ENCODE data around the gene CALML6.

CALML6 gene

GRCh38 chr1:1911350-1912041 lies 3.6 kb upstream of the CALML6 start:
- H3K4me1 Mint-ChIP-seq (ENCODE audit: low read depth): peaks cover 5% of the 10 kb centered on the region
- peak overlapping the region; percentile 27 for H3K4me3 Mint-ChIP-seq
- no peaks in the 10 kb centered on the region for H3K9me3 Mint-ChIP-seq
- peaks cover 2% of the 10 kb centered on the region for H3K27me3 Mint-ChIP-seq (ENCODE audit: low read depth)
- no peak for DNase-seq (ENCODE audit: low spot score)
- H3K27ac Mint-ChIP-seq: no peak overlapping the region
- no peaks in the 10 kb centered on the region for H3K36me3 Mint-ChIP-seq (ENCODE audit: low read depth)

DNA sequence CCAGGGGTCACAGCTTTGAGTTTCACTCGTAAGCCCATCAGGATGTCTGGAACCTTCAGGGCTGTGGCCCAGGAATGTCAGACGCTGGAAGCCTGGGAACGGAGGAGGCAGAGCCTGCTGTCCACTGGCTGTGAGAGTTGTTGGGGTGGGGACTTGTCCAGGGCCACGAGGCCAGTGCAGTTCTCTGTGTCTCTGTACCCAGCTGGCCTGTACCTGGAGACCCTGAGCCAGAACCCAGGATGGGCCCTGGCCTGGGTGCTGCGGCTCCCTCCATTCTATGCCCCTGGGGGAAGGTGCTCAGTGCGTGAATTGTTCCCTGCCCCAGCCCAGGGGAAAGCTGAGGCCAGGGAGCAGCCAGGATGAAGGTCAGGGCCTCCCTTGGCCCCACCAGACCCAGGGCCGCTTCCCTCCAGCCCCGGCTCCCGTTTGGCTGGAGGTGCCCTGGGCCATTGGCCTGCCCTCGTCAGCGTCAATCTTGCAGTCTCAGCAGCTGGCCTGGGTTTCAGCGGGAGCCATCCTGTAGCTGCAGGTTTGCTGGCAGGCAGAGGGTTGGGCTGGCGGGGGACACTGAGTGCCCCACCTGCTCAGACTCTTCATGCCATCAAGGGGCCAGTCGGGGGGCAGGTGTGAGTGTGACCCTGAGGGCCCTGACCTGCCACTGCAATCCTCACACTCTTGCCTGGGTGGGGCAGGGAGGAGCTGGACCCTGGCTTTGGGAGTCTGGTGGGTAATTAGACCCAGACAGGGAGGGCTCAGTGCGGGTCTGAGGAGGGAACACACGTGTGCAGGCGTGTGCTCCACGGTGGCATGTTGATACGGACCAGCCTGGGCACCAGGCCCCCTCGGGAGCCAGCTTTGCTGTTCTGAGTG lies 724 bp upstream of the CALML6 start:
- Mint-ChIP-seq H3K36me3 (ENCODE audit: low read depth) (no peaks in the 10 kb centered on the region), H3K4me3 (no peak overlapping the region), H3K27me3 (ENCODE audit: low read depth) (peaks cover 6% of the 10 kb centered on the region), H3K9me3 (no peaks in the 10 kb centered on the region), H3K4me1 (ENCODE audit: low read depth) (peaks cover 5% of the 10 kb centered on the region), H3K27ac (no peak overlapping the region)
- DNase-seq (ENCODE audit: low spot score): no peak

- Mint-ChIP-seq H3K4me1 (ENCODE audit: low read depth) (peaks cover 3% of the 10 kb centered on the region), H3K27me3 (ENCODE audit: low read depth) (peaks cover 6% of the 10 kb centered on the region), H3K9me3 (no peaks in the 10 kb centered on the region), H3K4me3 (no peak overlapping the region), H3K36me3 (ENCODE audit: low read depth) (no peaks in the 10 kb centered on the region), H3K27ac (no peak overlapping the region)
- DNase-seq (ENCODE audit: low spot score): no peak
Measured at GRCh38 chr1:1915911-1916840, 1.1 kb downstream of the CALML6 start.

DNA sequence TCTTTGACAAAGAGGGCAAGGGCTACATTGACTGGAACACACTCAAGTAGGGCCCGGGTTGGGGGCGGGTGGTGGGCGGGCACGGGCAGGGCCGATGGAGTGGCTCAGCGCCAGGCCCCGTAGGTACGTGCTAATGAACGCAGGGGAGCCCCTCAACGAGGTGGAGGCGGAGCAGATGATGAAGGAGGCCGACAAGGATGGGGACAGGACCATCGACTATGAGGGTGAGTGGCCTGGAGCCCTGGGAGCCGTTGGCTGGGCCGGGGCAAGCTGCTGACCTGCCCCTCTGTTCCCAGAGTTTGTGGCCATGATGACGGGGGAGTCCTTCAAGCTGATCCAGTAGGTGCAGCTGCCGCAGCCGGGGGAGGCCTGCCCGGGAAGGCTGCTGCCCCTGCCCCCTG lies 1.8 kb downstream of the CALML6 start:
- DNase-seq (ENCODE audit: low spot score): no peak
- Mint-ChIP-seq H3K27me3 (ENCODE audit: low read depth) (peaks cover 6% of the 10 kb centered on the region), H3K9me3 (no peaks in the 10 kb centered on the region), H3K4me1 (ENCODE audit: low read depth) (peaks cover 3% of the 10 kb centered on the region), H3K4me3 (no peak overlapping the region), H3K36me3 (ENCODE audit: low read depth) (no peaks in the 10 kb centered on the region), H3K27ac (no peak overlapping the region)

- peaks cover 6% of the 10 kb centered on the region for H3K27me3 Mint-ChIP-seq (ENCODE audit: low read depth)
- no peak overlapping the region for H3K27ac Mint-ChIP-seq
- no peaks in the 10 kb centered on the region for H3K9me3 Mint-ChIP-seq
- no peak overlapping the region for H3K4me3 Mint-ChIP-seq
- peaks cover 3% of the 10 kb centered on the region for H3K4me1 Mint-ChIP-seq (ENCODE audit: low read depth)
- DNase-seq (ENCODE audit: low spot score): no peak
- no peaks in the 10 kb centered on the region for H3K36me3 Mint-ChIP-seq (ENCODE audit: low read depth)
Measured at GRCh38 chr1:1917304-1917976, 2.4 kb downstream of the CALML6 start.

DNA sequence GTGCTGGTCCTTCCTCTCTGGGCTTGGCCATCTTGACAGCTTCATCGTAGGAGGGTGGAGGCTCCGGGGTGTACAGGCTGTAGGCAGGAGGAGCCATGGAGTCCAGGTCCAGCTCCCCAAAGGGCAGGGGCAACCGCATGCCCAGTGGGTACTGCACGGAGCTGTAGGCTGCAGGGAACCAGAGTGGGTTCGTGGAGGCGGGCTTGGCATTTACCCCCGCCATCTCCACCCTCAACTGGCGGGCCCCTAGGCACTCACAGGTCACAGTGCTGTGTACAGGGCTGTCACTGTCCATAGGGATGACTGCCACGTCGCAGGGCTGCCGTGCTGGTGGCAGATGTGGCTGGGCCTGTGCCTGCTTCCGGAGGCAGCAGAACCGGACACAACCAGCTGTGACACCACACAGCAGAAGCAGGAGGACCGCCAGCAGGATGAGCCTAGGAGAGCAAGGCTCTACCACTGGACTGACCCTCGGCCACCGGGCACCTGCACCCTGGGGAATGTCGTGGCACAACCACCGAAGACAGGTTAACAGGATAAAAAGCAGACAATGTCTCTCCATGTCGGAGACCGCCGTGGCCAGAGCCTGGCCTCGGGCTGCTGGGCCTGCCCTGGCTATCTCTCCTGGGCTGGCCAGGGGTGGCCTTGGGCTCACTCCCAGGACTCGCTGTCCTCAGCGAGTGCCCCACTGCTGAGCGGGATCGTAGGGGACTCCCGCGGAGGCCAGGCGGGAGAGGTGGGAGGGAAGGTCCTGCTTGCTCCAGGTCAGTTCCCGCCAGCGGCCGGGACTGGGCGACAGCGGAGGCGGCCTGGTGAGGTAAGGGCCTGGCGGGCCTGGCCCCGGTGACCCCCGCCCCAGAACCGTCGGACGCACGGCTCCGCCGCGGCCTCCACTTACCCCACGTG lies 3.2 kb downstream of the CALML6 start:
- H3K27me3 Mint-ChIP-seq (ENCODE audit: low read depth): peaks cover 6% of the 10 kb centered on the region
- H3K9me3 Mint-ChIP-seq: no peaks in the 10 kb centered on the region
- peak overlapping the region; percentile 34 for H3K4me3 Mint-ChIP-seq
- no peaks in the 10 kb centered on the region for H3K36me3 Mint-ChIP-seq (ENCODE audit: low read depth)
- peaks cover 3% of the 10 kb centered on the region for H3K4me1 Mint-ChIP-seq (ENCODE audit: low read depth)
- H3K27ac Mint-ChIP-seq: no peak overlapping the region
- no peak for DNase-seq (ENCODE audit: low spot score)

DNA sequence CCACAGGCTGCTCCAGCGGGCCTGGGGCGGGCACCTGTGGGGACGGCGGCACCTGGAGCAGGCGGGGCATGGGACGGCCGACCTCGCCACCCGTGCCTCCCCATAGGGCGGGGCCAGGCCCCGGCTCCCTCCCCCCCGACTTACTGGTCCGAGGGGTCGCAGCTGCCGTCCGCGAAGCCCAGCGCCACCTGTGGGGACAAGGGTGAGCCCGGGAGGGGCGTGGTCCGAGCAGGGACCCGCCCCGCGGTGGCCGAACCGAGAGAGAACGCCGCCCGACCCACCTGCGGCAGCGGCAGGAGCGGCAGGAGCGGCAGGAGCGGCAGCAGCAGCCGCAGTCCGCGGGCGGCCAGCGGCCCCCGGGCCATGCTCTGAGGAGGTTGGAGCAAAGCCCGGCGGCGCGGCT lies 3.8 kb downstream of the CALML6 start, which contains the start of gene TMEM52:
Gene TMEM52, minus strand, starts transcription at position 379 of the 403 bp plus-strand sequence. Its CDS starts 14 bp downstream, at position 365.
- DNase-seq (ENCODE audit: low spot score): no peak
- H3K4me3 Mint-ChIP-seq: peak within 1 kb of the TSS; percentile 63
- H3K4me1 Mint-ChIP-seq (ENCODE audit: low read depth): peaks cover 3% of the 10 kb centered on the region
- no peaks in the 10 kb centered on the region for H3K9me3 Mint-ChIP-seq
- H3K27ac Mint-ChIP-seq: peak within 1 kb of the TSS; percentile 71
- H3K27me3 Mint-ChIP-seq (ENCODE audit: low read depth): peaks cover 6% of the 10 kb centered on the region
- H3K36me3 Mint-ChIP-seq (ENCODE audit: low read depth): no peaks in the 10 kb centered on the region

- Mint-ChIP-seq H3K4me1 (ENCODE audit: low read depth) (peaks cover 3% of the 10 kb centered on the region), H3K36me3 (ENCODE audit: low read depth) (no peaks in the 10 kb centered on the region), H3K27me3 (ENCODE audit: low read depth) (peaks cover 6% of the 10 kb centered on the region), H3K9me3 (no peaks in the 10 kb centered on the region), H3K4me3 (peak overlapping the region; percentile 63), H3K27ac (peak overlapping the region; percentile 71)
- peak; percentile 96 for DNase-seq (ENCODE audit: low spot score)
Measured at GRCh38 chr1:1919304-1920056, 4.4 kb downstream of the CALML6 start.

DNA sequence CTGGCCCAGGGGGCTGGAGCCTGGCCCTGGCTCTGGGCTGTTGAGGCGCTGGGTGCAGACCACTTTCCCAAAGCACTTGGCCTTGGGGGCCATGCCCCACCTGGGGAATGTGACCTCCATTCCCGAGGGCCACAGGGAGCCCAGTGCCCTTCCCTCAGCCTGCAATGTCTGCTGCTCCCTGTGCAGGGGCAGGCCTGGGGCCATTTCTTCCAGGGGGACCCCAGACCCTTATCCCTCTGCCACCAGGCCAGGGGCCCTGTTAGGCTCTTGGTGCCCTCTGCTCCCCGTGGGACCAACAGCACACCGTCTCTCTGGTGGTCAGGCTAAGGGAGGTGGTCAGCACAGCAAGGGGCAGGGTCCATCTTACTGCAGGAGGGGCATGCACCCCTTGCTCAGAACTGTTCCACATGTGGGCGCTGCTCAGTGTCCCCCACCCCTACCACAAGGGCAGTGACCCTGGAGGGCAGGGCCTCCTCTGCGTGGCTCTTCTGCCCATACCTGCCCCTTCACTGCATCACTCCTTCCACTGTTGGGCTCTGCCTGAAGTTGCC lies 5.1 kb downstream of the CALML6 start:
- no peak overlapping the region for H3K27ac Mint-ChIP-seq

GRCh38 chr1:1920608-1921458 lies 5.8 kb downstream of the CALML6 start:
- Mint-ChIP-seq H3K36me3 (ENCODE audit: low read depth) (no peaks in the 10 kb centered on the region), H3K4me3 (no peak overlapping the region), H3K4me1 (ENCODE audit: low read depth) (peaks cover 3% of the 10 kb centered on the region), H3K27ac (no peak overlapping the region), H3K27me3 (ENCODE audit: low read depth) (peaks cover 4% of the 10 kb centered on the region), H3K9me3 (no peaks in the 10 kb centered on the region)
- no peak for DNase-seq (ENCODE audit: low spot score)

More for the DNA sequence above, 5.1 kb downstream of the CALML6 start:
- Mint-ChIP-seq H3K36me3 (ENCODE audit: low read depth) (no peaks in the 10 kb centered on the region), H3K4me1 (ENCODE audit: low read depth) (peaks cover 3% of the 10 kb centered on the region), H3K9me3 (no peaks in the 10 kb centered on the region), H3K27me3 (ENCODE audit: low read depth) (peaks cover 4% of the 10 kb centered on the region), H3K4me3 (no peak overlapping the region)
- DNase-seq (ENCODE audit: low spot score): no peak

DNA sequence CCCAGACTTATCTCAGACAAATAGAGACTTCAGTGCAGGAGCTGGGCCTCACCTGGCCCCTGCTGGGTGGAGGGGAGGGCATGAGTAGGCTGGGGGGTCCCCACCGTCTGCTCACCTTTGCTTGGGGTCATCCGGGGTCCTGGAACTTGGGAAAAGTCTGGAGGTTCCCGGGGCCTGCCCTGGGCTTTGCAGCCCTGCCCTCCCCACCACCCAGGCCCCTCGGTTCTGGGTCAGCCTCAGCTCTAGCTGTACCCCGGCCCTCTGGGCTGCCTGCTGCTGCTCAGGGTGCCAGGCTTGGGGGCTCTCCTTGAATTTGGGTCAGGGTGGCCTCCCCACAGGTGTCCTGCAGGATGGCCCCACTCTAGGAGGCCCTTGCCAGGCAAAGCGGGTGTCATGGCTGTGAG lies 6.4 kb downstream of the CALML6 start:
- Mint-ChIP-seq H3K27ac (no peak overlapping the region), H3K36me3 (ENCODE audit: low read depth) (no peaks in the 10 kb centered on the region), H3K4me3 (no peak overlapping the region), H3K4me1 (ENCODE audit: low read depth) (peaks cover 3% of the 10 kb centered on the region), H3K27me3 (ENCODE audit: low read depth) (peaks cover 4% of the 10 kb centered on the region), H3K9me3 (no peaks in the 10 kb centered on the region)
- no peak for DNase-seq (ENCODE audit: low spot score)

Data from T-helper 2 cell treated with Interferon-gamma antibody and Interleukin-4, amounts not matched to agents 5 μg/mL and 100 μg/mL, for 36 hours (primary cell).